ENCODE measurements around the gene C11orf91. TPM values are rescaled to one million over a fixed set of nuclear protein-coding genes. Genes with fewer than 3 reads are reported as not detected.
A peak's percentile ranks its signal among the peaks of the same experiment; 100 is the strongest.

The C11orf91 gene
- not detected for polyA plus RNA-seq (2012; ENCODE audit: missing spikeins)

GRCh38 chr11:33700502-33701271, at the start of gene C11orf91:
TSS of gene C11orf91 (minus strand) at chr11:33700826. CDS start at chr11:33700740, 86 bp downstream.
- DNase-seq (ENCODE audit: insufficient read length) (peak; percentile 87), FAIRE-seq (peak; percentile 99)
- TF ChIP-seq POLR2A (IDR thresholded peaks at IDR 0.05; ENCODE audit: low read depth, low read length) = peak; percentile 41; the same call in 1 of the 2 replicates
- TF ChIP-seq POLR2AphosphoS5 (IDR thresholded peaks at IDR 0.05; ENCODE audit: low read depth, low read length) = 0 out of 2 replicates have a peak, but pooled peaks have one; percentile 40
- no peak for TF ChIP-seq TAF1 (IDR thresholded peaks at IDR 0.05; ENCODE audit: borderline replicate concordance, low read depth, low read length)

- TF ChIP-seq POLR2A (IDR thresholded peaks at IDR 0.05; ENCODE audit: low read depth, low read length) = no peak
- TF ChIP-seq TAF1 (IDR thresholded peaks at IDR 0.05; ENCODE audit: borderline replicate concordance, low read depth, low read length) = no peak
- no peak for TF ChIP-seq POLR2AphosphoS5 (IDR thresholded peaks at IDR 0.05; ENCODE audit: low read depth, low read length)
- FAIRE-seq (no peak), DNase-seq (ENCODE audit: insufficient read length) (no peak)
Observed at GRCh38 chr11:33747979-33748378, 47.4 kb upstream of the C11orf91 start.

- FAIRE-seq (no peak), DNase-seq (ENCODE audit: insufficient read length) (no peak)
- TF ChIP-seq POLR2A (IDR thresholded peaks at IDR 0.05; ENCODE audit: low read depth, low read length) = no peak
- TF ChIP-seq TAF1 (IDR thresholded peaks at IDR 0.05; ENCODE audit: borderline replicate concordance, low read depth, low read length) = no peak
- TF ChIP-seq POLR2AphosphoS5 (IDR thresholded peaks at IDR 0.05; ENCODE audit: low read depth, low read length) = no peak
Observed at GRCh38 chr11:33743291-33743690, 42.7 kb upstream of the C11orf91 start.

GRCh38 chr11:33742249-33742851, 41.7 kb upstream of the C11orf91 start:
- TF ChIP-seq POLR2A (IDR thresholded peaks at IDR 0.05; ENCODE audit: low read depth, low read length) = no peak
- DNase-seq (ENCODE audit: insufficient read length) (no peak), FAIRE-seq (no peak)

- FAIRE-seq (no peak), DNase-seq (ENCODE audit: insufficient read length) (no peak)
- no peak for TF ChIP-seq POLR2AphosphoS5 (IDR thresholded peaks at IDR 0.05; ENCODE audit: low read depth, low read length)
- no peak for TF ChIP-seq TAF1 (IDR thresholded peaks at IDR 0.05; ENCODE audit: borderline replicate concordance, low read depth, low read length)
Observed at GRCh38 chr11:33741806-33742205, 41.2 kb upstream of the C11orf91 start.

GRCh38 chr11:33737362-33737821, 36.8 kb upstream of the C11orf91 start:
- TF ChIP-seq TAF1 (IDR thresholded peaks at IDR 0.05; ENCODE audit: borderline replicate concordance, low read depth, low read length) (no peak), POLR2AphosphoS5 (IDR thresholded peaks at IDR 0.05; ENCODE audit: low read depth, low read length) (no peak), POLR2A (IDR thresholded peaks at IDR 0.05; ENCODE audit: low read depth, low read length) (no peak)
- DNase-seq (ENCODE audit: insufficient read length) (no peak), FAIRE-seq (peak; percentile 42)

GRCh38 chr11:33736148-33736812, 35.7 kb upstream of the C11orf91 start, which contains the start of gene CD59:
TSS of gene CD59 (minus strand) at chr11:33736423. CDS start at chr11:33722445, 13,978 bp downstream.
- FAIRE-seq = peak; percentile 96
- TF ChIP-seq TAF1 (IDR thresholded peaks at IDR 0.05; ENCODE audit: borderline replicate concordance, low read depth, low read length) (peak; percentile 34; the same call in 1 of the 2 replicates), POLR2A (IDR thresholded peaks at IDR 0.05; ENCODE audit: low read depth, low read length) (peak; percentile 80), POLR2AphosphoS5 (IDR thresholded peaks at IDR 0.05; ENCODE audit: low read depth, low read length) (peak; percentile 79)
- DNase-seq (ENCODE audit: insufficient read length) = peak; percentile 69

GRCh38 chr11:33735271-33736147, 34.9 kb upstream of the C11orf91 start:
- DNase-seq (ENCODE audit: insufficient read length) (peak; percentile 50), FAIRE-seq (no peak)
- TF ChIP-seq POLR2AphosphoS5 (IDR thresholded peaks at IDR 0.05; ENCODE audit: low read depth, low read length) (no peak), TAF1 (IDR thresholded peaks at IDR 0.05; ENCODE audit: borderline replicate concordance, low read depth, low read length) (no peak), POLR2A (IDR thresholded peaks at IDR 0.05; ENCODE audit: low read depth, low read length) (no peak)

GRCh38 chr11:33734441-33735270, 34.0 kb upstream of the C11orf91 start:
- DNase-seq (ENCODE audit: insufficient read length) = no peak
- no peak for TF ChIP-seq POLR2AphosphoS5 (IDR thresholded peaks at IDR 0.05; ENCODE audit: low read depth, low read length)
- TF ChIP-seq TAF1 (IDR thresholded peaks at IDR 0.05; ENCODE audit: borderline replicate concordance, low read depth, low read length) = no peak
- no peak for TF ChIP-seq POLR2A (IDR thresholded peaks at IDR 0.05; ENCODE audit: low read depth, low read length)
- peak; percentile 24 for FAIRE-seq

GRCh38 chr11:33733980-33734379, 33.4 kb upstream of the C11orf91 start:
- no peak for FAIRE-seq
- TF ChIP-seq POLR2A (IDR thresholded peaks at IDR 0.05; ENCODE audit: low read depth, low read length) (no peak), TAF1 (IDR thresholded peaks at IDR 0.05; ENCODE audit: borderline replicate concordance, low read depth, low read length) (no peak), POLR2AphosphoS5 (IDR thresholded peaks at IDR 0.05; ENCODE audit: low read depth, low read length) (no peak)
- DNase-seq (ENCODE audit: insufficient read length) = no peak

Measured in GM12892 (cell line).